HG03060 (cell line): ENCODE measurements around the gene LYRM2.

Experiments used
- ATAC-seq: cut with Tn5 transposase; IDR thresholded peaks from one replicate; pipeline ENCODE4 v1.9.1; 2021; ENCODE audit warnings: low read depth, moderate number of reproducible peaks; ENCODE audit not compliant: unreplicated experiment

LYRM2 gene

GRCh38 chr6:89597988-89598387 lies 40.6 kb downstream of the LYRM2 start:
- ATAC-seq = no peak

DNA sequence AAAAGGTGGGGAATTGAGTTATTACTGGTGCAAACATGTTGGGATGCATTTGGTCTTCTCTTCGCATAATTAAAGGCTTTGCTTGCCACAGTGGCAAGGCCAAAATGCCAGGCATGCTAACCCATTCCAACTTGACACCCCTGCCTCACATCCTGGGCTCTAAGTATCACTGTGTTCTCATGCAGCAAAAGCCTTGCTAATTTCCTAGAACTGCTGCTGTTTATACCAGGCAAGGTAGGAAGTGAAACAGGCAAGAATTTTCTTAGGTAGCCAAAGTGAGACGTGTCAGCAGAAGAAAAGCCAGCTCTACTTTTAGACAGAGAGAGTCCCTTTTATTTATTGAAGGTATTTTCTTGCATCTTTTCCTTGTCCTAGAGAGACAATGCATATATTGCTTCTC lies 41.2 kb downstream of the LYRM2 start:
- no peak for ATAC-seq

DNA sequence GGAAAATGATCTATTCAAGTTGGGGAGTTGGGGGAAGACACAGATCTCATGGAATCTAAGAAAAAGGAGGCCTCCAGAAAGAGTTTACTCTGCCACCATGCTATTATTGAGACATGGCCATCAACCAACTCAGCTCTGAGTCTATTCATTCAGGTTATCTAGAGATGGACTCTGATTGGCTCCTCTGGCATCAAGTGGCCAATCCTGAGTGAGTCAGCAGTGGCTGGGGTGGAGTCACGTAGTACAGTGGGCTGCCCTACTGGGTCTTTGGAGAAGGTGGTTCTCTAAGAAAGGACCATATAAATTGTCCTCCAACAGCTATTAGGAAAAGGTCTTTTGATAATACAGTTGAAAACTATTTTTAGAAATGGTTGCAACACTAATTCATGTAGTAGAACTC lies 42.1 kb downstream of the LYRM2 start:
- no peak for ATAC-seq

DNA sequence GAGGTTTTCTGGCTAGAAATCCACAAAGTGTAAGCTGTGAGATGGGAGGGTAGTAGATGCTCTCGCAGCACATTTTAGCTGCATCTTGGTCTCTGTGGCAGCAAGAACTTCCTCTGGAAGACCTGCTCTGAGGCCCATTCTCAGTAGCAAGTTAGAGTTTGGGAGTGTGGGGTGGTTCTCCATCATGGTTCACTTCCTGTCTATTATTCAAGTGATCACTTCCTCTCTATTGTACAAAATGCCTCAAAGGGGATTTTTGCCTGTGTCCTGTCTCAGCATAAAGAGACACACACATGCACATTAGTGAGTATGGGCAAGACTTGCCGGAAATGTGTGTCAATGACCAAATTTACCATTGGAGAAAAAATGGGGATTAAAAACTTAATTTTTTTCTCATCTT lies 42.5 kb downstream of the LYRM2 start:
- peak; percentile 61 for ATAC-seq

- no peak for ATAC-seq
Observed at GRCh38 chr6:89591745-89592144, 46.8 kb downstream of the LYRM2 start.

- ATAC-seq = no peak
Observed at GRCh38 chr6:89590133-89590532, 48.4 kb downstream of the LYRM2 start.

DNA sequence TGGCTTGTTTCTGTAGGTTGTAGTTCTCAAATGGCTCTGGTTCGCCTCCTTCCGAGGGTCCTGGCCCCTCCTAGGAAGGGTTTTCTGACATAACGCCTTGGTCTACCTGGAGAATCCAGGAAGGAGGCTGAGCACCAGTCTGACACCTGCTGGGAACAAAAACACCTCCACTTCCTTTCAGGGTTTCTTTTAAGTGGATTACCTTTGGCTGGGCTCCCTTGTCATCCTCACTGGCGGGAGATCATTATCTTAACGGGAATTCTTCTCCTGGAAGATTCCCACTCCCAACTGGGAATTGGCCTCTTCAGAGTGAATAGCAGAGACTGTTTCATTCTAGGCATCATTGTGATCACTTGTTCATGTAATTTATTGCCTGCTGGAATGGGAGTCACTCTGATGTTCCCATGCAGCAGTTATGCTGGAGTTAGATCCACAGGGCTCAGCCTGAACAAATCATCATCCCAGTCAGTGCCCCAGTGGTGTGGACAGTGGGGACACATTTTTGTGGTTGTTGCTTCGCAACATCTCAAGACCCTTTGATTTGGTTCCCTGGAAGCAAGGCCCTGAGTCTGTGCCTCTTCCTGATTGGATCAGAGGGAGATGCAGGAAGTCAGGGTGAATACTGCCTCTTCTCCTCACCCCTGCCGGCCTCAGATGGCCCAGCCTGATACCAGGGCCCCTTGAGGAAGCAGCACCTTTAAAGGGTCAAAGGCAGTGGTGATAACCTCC lies 49.1 kb downstream of the LYRM2 start:
- no peak for ATAC-seq

DNA sequence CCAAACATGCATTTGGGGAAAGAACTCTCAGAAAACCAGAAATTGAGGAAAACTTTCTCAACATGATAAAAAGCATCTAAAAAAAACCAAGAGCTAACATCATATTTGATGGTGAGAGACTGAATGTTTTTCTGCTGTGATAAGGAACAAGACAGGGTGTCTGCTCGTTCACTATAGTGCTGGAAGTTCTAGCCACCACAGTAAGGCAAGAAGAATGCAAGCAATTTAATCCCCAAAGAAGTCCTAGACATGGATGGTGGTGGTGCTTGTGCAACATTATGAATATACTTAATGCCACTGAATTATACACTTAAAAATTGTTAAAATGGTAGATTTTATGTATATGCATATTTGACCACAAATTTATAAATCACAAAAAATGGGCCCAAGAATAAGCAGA lies 53.4 kb downstream of the LYRM2 start:
- no peak for ATAC-seq

DNA sequence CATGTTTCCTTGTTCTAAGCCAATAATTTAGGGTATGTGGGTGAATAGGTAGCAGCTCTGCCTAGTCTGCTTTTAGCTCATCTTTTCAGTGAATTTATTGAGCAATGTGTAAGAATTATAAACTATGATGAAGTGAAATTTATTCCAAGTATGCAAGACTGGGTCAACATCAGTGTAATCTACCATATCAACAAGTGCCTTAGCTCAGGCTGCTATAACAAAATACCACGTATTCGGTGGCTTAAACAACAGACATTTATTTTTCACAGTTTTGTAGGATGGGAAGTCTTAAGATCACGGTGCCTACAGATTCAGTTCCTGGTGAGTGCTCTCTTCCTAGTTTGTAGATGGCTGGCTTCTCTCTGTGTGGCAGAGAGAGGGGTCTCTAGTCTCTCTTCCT lies 54.0 kb downstream of the LYRM2 start:
- ATAC-seq = no peak

DNA sequence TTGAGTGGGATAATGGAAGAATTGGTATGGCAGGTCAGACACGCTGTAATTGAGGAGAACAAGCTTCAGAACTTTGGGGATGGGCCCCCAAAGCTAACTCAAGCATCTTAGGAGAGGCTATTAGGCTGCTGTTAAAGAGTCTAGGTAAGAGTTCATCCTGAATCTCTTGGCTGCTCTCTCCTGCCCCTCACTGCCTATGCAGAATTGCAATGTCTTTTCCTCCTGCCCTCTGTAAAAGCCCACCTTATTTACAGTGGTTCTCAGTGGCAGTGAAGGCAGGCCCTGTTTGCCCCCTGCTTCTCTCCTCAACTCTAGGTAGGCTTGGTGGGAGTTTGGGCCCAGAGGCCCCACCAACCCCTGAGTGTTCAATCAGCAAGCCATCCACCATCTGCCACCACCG lies 55.0 kb downstream of the LYRM2 start:
- no peak for ATAC-seq

DNA sequence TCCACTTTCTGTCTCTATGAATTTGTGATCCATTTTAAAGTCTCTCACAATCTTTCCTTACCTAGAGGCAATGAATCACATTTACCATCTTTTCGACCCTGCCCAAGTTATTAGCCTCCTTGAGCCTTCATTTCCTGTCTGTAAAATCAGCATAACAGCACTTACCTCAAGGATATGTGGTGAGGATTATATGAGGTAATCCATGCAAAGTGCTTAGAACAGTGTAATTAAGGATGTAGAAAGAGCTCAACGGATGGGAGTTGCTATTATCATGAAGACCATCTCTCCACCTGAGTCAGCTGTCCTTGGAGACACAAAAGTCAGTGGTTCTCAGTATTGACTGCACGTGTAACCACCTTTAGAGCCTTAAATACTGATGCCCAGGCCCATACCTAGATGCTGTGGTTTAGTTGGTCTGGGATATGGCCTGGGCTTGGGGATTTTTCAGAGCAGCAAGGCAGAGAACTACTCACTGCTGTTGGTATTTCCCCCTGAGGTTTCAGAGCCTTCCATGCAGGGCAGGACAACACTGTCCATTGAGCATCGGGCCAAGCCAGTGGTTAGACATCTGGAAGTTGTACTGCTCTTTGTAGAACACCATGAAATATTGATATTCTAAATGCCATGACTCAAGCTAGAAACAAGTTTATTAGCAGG lies 55.8 kb downstream of the LYRM2 start:
- ATAC-seq = no peak

DNA sequence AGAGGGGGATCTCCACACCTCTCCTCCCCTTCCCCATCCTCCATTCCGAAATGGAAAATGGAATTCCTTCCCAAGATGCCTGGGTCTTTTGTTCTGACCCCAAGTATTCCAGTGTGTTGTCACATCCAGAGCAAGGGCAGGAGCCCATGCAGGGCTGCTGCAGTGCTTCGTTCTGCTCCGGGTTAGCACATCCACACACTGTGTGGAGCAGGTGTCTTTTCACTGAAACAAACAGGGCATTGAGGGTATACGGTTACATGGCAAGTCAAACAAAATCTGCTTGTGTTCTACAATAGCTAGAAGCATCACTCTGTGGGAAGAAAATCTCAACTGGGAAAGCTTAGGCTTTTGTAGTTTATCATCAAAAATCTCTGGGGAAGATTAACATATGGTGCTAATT lies 56.9 kb downstream of the LYRM2 start:
- no peak for ATAC-seq

GRCh38 chr6:89580997-89581666 lies 57.4 kb downstream of the LYRM2 start:
- ATAC-seq = no peak

DNA sequence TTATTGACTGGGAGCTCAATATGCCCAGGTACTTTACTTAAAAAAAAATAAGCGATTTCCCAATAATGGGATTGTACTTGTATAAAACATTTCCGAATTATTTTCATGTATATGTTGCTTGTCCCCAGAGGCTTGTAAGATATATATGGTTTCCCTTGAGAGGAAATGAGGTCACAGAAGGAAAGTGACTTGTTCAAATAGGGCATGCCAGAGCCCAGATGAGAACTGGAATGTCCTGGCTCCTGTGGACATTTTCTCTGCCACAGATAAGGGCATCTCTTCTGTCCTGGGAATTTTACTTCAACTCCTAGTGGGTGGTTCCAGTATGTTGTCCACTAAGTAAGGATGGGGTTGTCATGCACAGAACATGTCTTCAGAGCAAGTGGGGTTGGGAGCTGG lies 63.0 kb downstream of the LYRM2 start:
- ATAC-seq = no peak

GRCh38 chr6:89574910-89575561 lies 63.5 kb downstream of the LYRM2 start:
- no peak for ATAC-seq

- no peak for ATAC-seq
Observed at GRCh38 chr6:89567630-89568390, 70.7 kb downstream of the LYRM2 start.

DNA sequence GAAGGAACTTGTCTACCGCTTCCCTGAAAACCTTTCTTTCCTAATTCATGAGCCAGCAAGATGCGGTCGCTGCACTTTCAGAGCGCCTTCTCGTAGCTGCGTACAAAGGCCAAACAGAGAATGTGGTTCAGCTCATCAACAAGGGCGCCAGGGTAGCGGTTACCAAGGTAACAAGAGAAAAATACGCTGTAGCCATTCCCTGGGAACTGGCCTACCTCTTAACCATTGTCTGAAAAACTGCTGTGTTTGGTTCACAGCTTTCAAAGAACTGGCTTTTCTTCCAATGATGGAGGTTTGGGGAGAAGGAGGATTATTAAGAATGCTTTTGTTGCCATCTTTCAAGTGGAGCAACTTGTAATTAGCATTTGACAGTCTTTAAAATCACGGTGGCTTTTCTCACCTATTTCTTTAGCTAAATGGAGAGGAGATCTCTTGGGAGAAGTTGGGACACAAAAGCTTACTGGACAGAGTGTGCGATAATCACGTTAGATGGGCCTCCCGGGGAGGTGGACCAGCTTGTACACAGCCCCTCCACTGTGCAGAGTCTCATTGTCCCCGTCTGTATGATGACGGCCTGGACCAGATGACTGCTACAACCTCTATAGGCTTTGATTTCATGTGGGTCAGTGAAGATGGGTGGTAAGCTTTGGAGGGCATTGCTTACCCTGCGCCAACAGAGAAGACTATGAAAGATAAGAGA lies 71.5 kb downstream of the LYRM2 start:
- no peak for ATAC-seq

- ATAC-seq = no peak
Observed at GRCh38 chr6:89566008-89566800, 72.3 kb downstream of the LYRM2 start.

- ATAC-seq = no peak
Observed at GRCh38 chr6:89564752-89565427, 73.7 kb downstream of the LYRM2 start.
